Neural progenitor cell (in vitro differentiated cells): ENCODE results near the gene C3AR1. TPM values are rescaled to one million over a fixed set of nuclear protein-coding genes. Genes with fewer than 3 reads are reported as not detected.

Experiments
- DNase-seq: peaks from one replicate; pipeline ENCODE4 v3.0.0-alpha.2; 2016; ENCODE audit warnings: low spot score
- H2AFZ ChIP-seq: fragments of 200-600 bp; sonication (generic); replicated peaks from 2 replicates; pipeline ENCODE4 v1.6.1; 2016; ENCODE audit warnings: antibody characterized with exemption
- H3F3A ChIP-seq: fragments of 200-600 bp; sonication (generic); 2 replicates; pipeline ENCODE4 v1.6.1; 2016; ENCODE audit warnings: antibody characterized with exemption, low read depth
- H3K27ac ChIP-seq: fragments of 200-600 bp; sonication (generic); 2 replicates; pipeline ENCODE4 v1.5.1; 2016; ENCODE audit warnings: mild to moderate bottlenecking
- H3K27me3 ChIP-seq: fragments of 200-600 bp; sonication (generic); 2 replicates; pipeline ENCODE4 v1.6.1; 2016; ENCODE audit warnings: mild to moderate bottlenecking, moderate library complexity
- H3K36me3 ChIP-seq: fragments of 200-600 bp; sonication (generic); 2 replicates; pipeline ENCODE4 v1.5.1; 2016
- H3K4me1 ChIP-seq: fragments of 200-600 bp; sonication (generic); 2 replicates; pipeline ENCODE4 v1.6.1; 2016; ENCODE audit warnings: mixed run types
- H3K4me2 ChIP-seq: fragments of 200-600 bp; sonication (generic); 2 replicates; pipeline ENCODE4 v1.6.1; 2016
- H3K4me3 ChIP-seq: fragments of 200-600 bp; sonication (generic); 2 replicates; pipeline ENCODE4 v1.5.1; 2016
- H3K79me2 ChIP-seq: fragments of 200-600 bp; sonication (generic); 2 replicates; pipeline ENCODE4 v1.6.1; 2016; ENCODE audit warnings: low read depth
- H3K9ac ChIP-seq: fragments of 200-600 bp; sonication (generic); 2 replicates; pipeline ENCODE4 v1.6.1; 2016
- H3K9me3 ChIP-seq: fragments of 200-600 bp; sonication (generic); 2 replicates; pipeline ENCODE4 v1.5.1; 2016; ENCODE audit warnings: low read depth
- H4K20me1 ChIP-seq: fragments of 200-600 bp; sonication (generic); 2 replicates; pipeline ENCODE4 v1.6.1; 2016; ENCODE audit warnings: low read depth
- H3K27ac Mint-ChIP-seq: 3 replicates; pipeline ENCODE4 v1.8.0; 2021; ENCODE audit warnings: mixed read lengths
- H3K27me3 Mint-ChIP-seq: 2 replicates; pipeline ENCODE4 v1.8.0; 2022; ENCODE audit warnings: low read depth, mild to moderate bottlenecking, inconsistent platforms, moderate library complexity, mixed read lengths; ENCODE audit not compliant: insufficient read depth
- H3K36me3 Mint-ChIP-seq: 3 replicates; pipeline ENCODE4 v1.8.0; 2021; ENCODE audit warnings: mixed read lengths
- H3K4me1 Mint-ChIP-seq: 3 replicates; pipeline ENCODE4 v1.8.0; 2021; ENCODE audit warnings: mixed read lengths
- H3K4me3 Mint-ChIP-seq: 3 replicates; pipeline ENCODE4 v1.8.0; 2021; ENCODE audit warnings: mild to moderate bottlenecking, moderate library complexity, mixed read lengths
- H3K9me3 Mint-ChIP-seq: 3 replicates; pipeline ENCODE4 v1.8.0; 2020; ENCODE audit warnings: mixed read lengths
- CTCF ChIP-seq: fragments of 200-600 bp; sonication (generic); IDR thresholded peaks from 2 replicates; pipeline ENCODE4 v1.5.1; 2017; ENCODE audit warnings: antibody characterized with exemption, mild to moderate bottlenecking
- EZH2 ChIP-seq: fragments of 200-600 bp; sonication (generic); IDR thresholded peaks from 2 replicates; pipeline ENCODE4 v1.6.1; 2017; ENCODE audit warnings: antibody characterized with exemption, mild to moderate bottlenecking, moderate library complexity
- EZH2phosphoT487 ChIP-seq: fragments of 200-600 bp; sonication (generic); IDR thresholded peaks from 2 replicates; pipeline ENCODE4 v1.6.1; 2017; ENCODE audit warnings: antibody characterized with exemption
- total RNA-seq: library from RNA; depleted of rRNA; stranded (reverse); fragments of >200 nt; gene quantifications from 2 replicates; pipeline ENCODE4 v1.2.3, GENCODE V29; 2015; ENCODE audit warnings: low replicate concordance

C3AR1 gene
- total RNA-seq, 1 donor from 2014 or later = not detected

GRCh38 chr12:8035440-8036010 lies 30.6 kb downstream of the C3AR1 start:
- Histone ChIP-seq H3K9me3 (no peaks in the 10 kb centered on the region), H3K27me3 (no peaks in the 10 kb centered on the region), H2AFZ (no peak overlapping the region), H3K4me3 (no peak overlapping the region), H3K27ac (no peak overlapping the region), H3K36me3 (no peaks in the 10 kb centered on the region), H3K79me2 (peaks cover 13% of the 10 kb centered on the region), H3K4me2 (peak overlapping the region; percentile 83), H4K20me1 (peaks cover 33% of the 10 kb centered on the region), H3F3A (peaks cover 26% of the 10 kb centered on the region), H3K9ac (no peak overlapping the region), H3K4me1 (peaks cover 35% of the 10 kb centered on the region)
- no peaks in the 10 kb centered on the region for H3K27me3 Mint-ChIP-seq
- no peak for DNase-seq
- TF ChIP-seq EZH2phosphoT487 (no peak), EZH2 (no peak), CTCF (no peak)
- H3K36me3 Mint-ChIP-seq = peaks cover 8% of the 10 kb centered on the region
- H3K27ac Mint-ChIP-seq = no peak overlapping the region
- H3K4me3 Mint-ChIP-seq = no peak overlapping the region
- no peaks in the 10 kb centered on the region for H3K9me3 Mint-ChIP-seq
- H3K4me1 Mint-ChIP-seq = peaks cover 46% of the 10 kb centered on the region

GRCh38 chr12:8034802-8035201 lies 31.4 kb downstream of the C3AR1 start:
- Histone ChIP-seq H4K20me1 (peaks cover 32% of the 10 kb centered on the region), H3K4me2 (peak overlapping the region; percentile 83), H3K9ac (no peak overlapping the region), H3K27me3 (no peaks in the 10 kb centered on the region), H2AFZ (no peak overlapping the region), H3K36me3 (no peaks in the 10 kb centered on the region), H3K4me1 (peaks cover 35% of the 10 kb centered on the region), H3F3A (peaks cover 33% of the 10 kb centered on the region), H3K4me3 (peak overlapping the region; percentile 98), H3K27ac (no peak overlapping the region), H3K79me2 (peaks cover 13% of the 10 kb centered on the region), H3K9me3 (no peaks in the 10 kb centered on the region)
- no peak for DNase-seq
- Mint-ChIP-seq H3K36me3 (peaks cover 8% of the 10 kb centered on the region), H3K27me3 (no peaks in the 10 kb centered on the region), H3K9me3 (no peaks in the 10 kb centered on the region), H3K4me3 (peak overlapping the region; percentile 91), H3K4me1 (peaks cover 46% of the 10 kb centered on the region), H3K27ac (no peak overlapping the region)
- TF ChIP-seq EZH2phosphoT487 = no peak
- TF ChIP-seq CTCF = no peak
- no peak for TF ChIP-seq EZH2

GRCh38 chr12:8033153-8034044 lies 32.8 kb downstream of the C3AR1 start:
- peak overlapping the region; percentile 96 for H2AFZ ChIP-seq
- no peaks in the 10 kb centered on the region for H3K9me3 Mint-ChIP-seq

More at GRCh38 chr12:8033153-8034044, 32.8 kb downstream of the C3AR1 start:
- H3K4me1 ChIP-seq = peaks cover 28% of the 10 kb centered on the region
- peaks cover 19% of the 10 kb centered on the region for H4K20me1 ChIP-seq
- H3K4me3 ChIP-seq = peak overlapping the region; percentile 98
- peak; percentile 62 for DNase-seq
- peak overlapping the region; percentile 69 for H3K27ac Mint-ChIP-seq
- peak overlapping the region; percentile 83 for H3K4me2 ChIP-seq
- H3K27ac ChIP-seq = no peak overlapping the region
- H3K4me1 Mint-ChIP-seq = peaks cover 38% of the 10 kb centered on the region
- peaks cover 8% of the 10 kb centered on the region for H3K79me2 ChIP-seq
- H3K9me3 ChIP-seq = no peaks in the 10 kb centered on the region
- H3F3A ChIP-seq = peaks cover 24% of the 10 kb centered on the region
- H3K4me3 Mint-ChIP-seq = peak overlapping the region; percentile 91
- no peaks in the 10 kb centered on the region for H3K27me3 Mint-ChIP-seq
- H3K9ac ChIP-seq = peak overlapping the region; percentile 80
- H3K36me3 ChIP-seq = no peaks in the 10 kb centered on the region
- peaks cover 5% of the 10 kb centered on the region for H3K36me3 Mint-ChIP-seq
- no peaks in the 10 kb centered on the region for H3K27me3 ChIP-seq
- no peak for TF ChIP-seq EZH2phosphoT487
- no peak for TF ChIP-seq EZH2
- TF ChIP-seq CTCF = no peak
